Kidney capillary endothelial cell (primary cell): Measurements from ENCODE around the gene RAMACL.

ENCODE experiments used
- DNase-seq: peaks from one replicate; pipeline ENCODE4 v3.0.0-alpha.2; 2018; ENCODE audit warnings: low spot score

The RAMACL gene

DNA sequence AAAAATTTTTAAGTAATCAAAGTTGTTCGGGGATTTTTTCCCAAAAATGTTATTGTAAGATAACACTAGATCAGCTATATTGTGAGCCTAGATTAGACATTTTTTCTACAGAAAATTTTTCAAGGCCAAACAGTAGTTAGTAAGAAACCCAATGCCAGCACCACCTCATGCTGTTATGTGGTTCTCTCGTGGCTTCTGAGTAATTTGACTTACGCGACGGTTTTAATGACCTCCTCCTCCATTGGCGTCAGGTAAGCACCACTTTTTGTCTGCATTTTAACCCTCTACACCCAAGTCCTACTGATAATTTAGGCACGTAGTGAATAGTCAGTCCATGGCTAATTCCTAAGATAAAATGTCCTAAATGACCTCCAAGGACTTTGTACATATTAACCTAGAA lies 30.9 kb upstream of the RAMACL start:
- DNase-seq: no peak

DNA sequence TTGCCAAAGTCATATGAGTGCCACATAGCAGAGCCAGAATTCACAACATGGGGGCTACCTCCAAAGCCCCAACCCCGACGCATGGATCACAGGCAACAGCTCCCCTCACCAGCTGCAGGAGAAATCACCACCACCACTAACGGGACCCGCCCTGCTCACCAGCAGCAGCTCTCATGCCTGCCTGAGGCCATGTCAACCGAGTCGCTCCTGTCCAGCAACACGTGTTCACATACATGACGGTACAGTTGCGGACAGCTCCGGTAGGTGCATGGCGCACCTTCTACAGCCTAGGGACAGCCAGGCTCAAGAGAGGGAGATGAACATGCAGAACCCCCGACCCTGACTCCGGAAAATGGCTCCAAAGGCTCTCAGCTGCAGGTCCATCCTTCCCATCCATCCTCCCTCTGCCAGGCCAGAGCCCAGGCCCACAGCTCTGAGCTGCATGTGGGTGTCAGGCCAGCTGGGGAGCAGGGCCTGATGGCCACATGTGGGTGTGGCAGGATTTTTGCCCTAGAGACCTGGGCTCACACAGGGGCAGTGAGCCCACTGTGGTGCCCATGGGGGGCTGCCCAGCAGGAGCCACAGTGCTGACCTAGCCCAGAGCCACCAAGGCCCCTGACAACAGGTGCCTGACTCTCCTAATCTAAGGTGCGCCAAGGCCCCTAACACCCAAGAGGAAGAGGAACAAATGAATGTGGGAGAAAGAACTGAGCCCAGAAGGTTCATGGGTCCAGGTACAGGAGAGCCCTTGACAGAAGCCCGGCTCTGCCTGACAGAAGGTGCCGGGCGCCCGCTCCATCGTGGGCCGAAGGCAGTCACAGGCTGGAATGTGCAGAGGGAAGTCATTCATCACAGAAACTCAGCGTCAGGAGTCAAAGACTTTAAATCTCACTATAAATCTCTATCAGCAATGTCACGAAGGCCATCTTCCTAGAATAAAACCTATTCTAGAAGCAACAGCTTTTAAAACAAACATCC lies 30.1 kb upstream of the RAMACL start:
- no peak for DNase-seq

DNA sequence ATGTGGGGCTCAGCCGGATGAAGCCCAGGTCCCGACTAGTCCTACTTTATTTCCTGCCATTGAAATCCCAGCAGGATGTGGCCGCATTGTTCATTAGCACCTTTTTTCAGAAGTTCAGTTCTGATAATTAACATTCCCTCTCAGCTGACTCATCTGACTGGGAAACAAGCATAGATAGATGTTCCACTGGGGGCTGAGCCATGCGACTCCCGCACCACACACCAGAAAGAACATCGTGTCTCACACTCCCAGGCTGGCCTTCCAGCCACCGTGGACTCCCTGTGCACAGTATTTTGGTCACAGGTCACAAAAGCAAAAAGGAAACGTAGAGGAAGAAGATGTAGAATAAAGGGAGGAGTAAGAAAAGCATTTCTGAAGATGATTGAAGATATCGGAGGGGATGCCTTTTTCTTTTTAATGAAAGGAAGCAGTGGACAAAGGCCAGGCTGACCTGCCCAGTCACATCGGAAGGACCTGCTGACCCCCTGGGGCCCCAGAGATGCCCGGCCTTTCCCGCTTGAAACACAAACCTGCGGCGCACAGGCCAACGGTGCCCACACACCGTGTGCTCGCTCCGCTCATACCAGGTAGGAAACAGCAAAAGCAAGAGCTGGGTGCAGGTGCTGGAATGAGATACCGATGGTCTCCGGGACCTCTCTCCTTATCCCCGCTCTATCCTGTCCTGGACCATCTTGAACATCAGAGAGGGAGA lies 28.7 kb upstream of the RAMACL start:
- DNase-seq: peak; percentile 75

DNA sequence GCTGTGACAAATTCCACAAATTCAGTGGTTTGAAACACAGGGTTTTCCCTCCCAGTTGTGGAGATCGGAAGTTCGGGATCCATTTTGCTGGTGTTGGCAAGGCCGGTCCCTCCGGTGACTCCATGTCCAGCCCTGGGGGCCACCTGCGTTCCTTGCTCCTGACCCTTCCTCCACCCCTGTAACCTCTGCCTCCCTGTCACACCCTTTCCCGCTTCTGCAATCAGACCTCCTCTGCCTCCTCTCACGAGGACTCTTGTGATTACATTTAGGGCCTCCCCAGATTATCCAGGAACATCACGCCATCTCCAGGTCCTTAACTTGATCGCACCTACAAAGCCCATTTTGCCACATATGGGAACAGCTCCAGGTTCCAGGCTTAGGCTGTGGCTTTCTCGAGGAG lies 28.1 kb upstream of the RAMACL start:
- no peak for DNase-seq

DNA sequence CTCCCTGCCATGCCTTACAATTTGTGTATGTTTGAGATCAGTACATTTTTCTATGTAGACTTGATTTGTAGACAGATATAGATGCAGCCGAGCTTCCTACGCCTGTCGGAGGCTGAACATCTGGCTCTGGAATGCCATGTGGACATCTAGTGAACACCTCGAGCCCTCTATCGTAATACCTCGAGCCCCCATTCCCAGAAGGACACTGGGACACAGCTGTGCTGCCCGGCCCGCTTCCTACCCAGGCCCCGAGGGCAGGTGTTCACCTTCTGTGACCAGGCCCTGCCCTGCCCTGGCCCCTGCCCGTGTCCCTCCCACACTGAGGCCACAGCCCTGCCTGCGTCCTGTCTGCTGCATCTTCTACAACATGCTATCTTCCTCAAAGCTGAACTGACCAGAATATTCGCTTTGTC lies 27.7 kb upstream of the RAMACL start:
- DNase-seq: no peak

DNA sequence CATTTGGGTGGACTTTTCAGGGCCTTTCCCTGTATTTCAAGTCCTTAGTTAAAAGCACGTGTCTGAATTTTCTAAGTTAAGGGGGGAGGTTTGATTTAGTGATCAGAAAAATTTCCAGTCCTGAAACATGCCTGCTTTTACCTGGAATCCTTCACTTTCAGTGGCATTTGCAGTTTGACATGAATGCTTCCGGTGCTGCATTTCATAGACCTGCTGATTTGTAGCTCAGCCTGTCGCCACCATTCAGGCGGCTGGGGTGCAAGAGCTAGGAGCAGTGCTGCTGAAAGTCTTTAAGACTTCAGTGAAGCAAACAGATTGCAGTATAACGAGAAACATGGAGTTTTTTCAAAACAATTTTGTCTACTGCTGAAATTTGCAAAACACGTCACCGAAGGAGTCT lies 26.5 kb upstream of the RAMACL start:
- no peak for DNase-seq

DNA sequence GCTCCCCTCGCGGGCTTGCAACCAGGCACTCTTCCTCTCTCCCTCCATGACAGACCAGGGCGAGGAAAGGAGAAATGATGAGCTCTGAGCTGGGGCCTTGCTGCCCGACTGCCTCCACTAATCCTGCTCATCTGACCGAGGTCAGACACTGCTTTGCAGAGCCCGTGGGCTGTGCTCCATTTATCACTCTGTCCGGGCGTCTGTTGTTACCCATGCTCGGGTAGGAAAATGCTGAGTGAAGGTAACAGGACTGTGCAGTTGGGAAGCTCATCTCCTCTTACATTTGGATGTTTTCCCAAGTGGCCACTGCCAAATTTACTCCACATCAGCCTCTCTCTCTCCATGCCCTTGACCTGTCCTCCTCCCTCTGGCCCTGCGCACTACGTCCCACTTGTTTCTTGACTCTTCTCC lies 26.0 kb upstream of the RAMACL start:
- no peak for DNase-seq

DNA sequence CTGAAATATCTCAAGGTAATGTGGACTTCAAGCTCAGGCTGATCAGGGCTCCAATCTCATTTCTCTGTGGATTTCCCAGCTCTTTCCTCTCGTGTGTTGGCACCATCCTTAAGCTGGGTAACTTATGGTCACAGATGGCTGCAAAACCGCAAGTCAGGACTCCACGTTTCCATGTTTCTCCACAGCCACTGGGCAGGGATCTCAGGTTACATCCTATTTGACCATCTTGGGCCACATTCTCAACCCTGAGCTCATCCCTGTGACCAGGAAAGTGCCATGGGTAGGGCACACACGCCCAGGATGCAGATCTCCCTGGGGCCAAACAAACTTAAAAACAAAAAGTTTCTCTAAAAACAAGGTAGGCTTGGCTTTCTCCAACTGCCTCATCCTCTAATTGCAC lies 25.2 kb upstream of the RAMACL start:
- no peak for DNase-seq

DNA sequence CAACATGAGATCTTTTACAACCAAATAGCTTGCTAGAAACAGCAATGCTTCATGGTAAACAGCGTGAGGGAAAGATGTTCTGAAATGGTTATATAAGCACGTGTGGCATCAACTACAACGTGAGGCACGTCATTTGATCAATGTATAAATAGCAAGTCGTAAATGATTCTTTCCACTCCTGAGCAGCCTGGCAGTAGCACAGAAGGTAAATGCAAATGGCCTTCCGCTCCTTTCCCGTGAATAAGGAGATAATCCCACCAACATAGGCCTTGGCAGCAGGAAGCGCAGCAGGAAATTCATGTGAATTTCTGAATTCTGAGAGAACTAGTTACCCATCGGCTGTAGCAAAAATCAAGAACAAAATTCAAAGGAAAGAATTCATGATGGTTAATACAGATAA lies 23.6 kb upstream of the RAMACL start:
- DNase-seq: no peak

DNA sequence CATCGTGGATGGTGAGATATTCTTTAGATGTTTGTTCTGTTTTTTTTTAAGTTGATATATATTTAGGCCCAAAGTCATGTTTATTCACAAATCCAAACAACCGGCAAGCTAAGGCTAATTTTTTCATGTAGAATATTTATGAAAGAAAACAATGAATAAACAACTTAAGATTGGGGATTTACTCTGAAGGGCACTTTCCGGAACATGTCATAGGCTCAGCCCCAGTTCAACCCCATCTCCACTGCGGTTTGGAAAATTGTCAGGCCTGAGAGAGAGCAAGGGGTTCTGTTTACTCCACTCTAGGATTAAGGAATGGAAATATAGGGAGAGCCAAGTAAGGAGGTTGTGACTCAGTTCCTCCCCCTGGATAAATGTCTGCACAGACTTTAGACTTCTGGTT lies 22.3 kb upstream of the RAMACL start:
- no peak for DNase-seq

DNA sequence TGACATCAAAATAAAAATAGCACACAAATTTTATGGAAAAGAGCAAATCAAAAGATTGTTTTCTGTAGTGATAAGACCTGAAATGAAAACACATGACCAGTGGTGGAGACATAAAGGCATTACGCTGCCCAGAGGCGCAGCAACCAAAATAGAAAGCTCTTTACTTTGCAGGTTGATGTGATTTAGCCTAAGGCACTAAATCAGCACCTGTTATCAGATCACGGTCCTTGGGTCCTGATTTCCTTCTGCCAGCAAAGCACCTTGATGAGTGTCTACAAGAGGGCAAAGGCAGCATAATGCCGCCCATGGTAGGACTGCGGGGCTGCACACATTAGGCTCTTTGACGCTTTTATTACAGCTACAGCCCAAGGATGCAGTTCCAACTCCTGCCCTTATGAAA lies 19.3 kb upstream of the RAMACL start:
- DNase-seq: no peak

DNA sequence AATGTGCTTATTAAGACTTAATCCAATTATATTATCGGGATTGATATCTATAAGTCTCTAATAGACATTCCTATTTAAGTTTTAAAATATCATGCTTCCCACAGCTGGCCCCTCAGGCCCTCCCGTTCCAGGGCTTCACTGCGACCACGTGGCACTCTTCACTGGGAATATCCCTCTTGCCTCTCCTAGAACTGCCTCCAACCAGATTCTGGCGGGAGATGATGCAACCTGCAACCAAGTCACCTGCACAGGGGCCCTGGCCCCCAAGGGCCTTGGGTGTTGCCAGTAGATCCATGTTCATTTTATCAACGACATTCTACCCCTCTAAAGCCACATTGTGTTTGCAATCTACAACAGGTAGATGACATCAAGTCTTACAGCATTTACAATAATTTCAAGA lies 18.4 kb upstream of the RAMACL start:
- no peak for DNase-seq

DNA sequence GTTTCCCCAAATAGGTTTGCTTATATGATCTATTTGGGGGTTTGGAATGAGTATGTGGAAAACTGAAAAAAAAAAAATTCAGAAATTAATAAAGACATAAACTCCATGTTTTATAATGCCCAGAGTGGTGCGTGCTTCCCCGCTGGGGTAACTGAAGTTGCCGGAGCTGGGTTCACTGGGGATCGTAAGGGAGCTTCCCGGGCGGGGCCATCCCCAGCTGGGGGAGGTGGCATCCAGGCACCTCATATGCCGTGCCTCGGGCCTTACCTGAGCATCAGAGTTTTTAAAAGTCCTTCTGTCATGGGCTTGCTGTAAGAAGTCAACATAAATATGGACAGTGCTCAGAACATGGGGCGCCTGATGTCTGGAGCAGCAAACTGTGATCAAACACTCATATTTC lies 17.9 kb upstream of the RAMACL start:
- DNase-seq: no peak

DNA sequence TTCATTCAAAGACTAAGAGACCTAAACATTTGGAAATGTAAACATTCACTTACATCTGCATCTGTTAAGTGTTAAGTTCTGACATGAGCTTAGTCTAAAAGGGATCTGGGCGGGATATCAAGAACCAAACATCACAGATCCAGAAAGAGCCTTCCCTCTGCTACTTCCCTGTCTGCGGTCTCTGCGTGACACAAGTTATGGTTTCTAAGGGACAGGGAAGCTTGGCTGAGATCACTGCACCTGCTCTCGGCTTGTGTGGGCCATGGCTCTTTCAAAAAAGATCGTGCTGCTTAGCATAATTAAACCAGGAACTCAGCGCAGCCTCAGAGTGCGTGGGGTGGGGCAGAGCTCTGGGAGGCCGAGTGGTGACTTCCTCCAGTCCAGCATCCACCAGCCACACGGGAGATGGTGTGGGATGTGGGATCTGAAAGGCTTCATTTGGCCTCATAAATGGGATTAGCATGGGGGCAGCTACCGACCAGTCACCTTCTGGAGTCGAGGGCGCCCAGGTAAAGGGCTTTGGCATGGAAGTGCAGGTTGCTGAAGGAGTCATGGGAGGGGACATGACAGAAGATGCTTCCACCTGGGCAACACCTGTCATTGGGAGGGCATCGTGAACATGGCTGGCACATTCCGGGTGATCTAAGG lies 16.7 kb upstream of the RAMACL start:
- no peak for DNase-seq

DNA sequence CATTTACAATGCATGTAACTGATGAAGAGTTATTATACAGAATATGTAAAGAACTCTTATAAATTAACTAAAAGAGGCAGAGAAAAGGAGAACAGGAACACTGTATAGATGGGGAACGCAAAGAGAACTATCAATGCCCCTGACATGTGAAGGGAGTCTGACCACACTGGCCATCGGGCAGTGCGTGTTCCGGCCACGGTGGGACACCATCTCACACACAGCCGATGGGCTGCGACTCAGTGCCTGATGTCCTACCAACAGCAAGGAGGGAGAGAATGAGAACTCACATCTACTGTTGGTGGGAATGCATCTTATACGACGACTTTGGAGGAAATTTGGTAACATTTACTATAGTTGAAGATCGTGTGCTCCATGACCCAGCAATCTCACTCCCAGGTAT lies 15.5 kb upstream of the RAMACL start:
- no peak for DNase-seq

DNA sequence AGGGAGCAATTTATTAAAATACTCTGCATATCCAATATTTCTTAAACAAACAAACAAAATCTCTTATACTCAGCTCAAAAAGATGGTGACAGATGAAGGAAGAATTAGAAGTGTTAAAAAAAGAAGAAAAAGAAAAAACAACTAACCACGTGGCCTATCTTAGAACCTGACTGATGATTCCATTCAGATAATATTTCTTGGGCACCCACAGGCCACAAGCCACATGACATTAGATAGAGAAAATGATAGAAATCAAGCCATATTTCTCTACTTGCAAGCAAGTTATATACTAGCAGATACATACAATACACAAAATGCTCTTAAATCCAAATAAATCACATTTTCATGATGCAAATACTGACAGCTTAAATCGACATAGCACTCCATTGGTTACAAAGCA lies 14.5 kb upstream of the RAMACL start:
- DNase-seq: no peak

DNA sequence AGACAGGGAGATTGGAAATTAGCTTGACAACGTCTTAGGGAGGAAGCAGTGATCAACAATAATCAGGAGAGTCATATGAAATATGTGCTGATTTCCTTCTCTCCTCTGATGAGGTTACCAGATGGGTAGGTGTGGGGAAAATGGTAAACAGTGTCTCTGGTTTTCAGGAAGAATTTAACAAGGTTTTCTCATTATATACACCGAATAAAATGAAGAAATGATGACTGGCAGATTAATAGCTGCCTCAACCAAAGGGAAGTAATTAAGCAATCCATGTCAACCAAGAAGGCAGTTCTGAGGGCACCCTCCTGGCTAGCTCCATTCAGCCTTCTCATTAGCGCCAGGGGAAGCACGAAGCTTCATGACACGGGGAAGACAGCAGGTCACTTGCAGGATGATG lies 12.7 kb upstream of the RAMACL start:
- DNase-seq: no peak

DNA sequence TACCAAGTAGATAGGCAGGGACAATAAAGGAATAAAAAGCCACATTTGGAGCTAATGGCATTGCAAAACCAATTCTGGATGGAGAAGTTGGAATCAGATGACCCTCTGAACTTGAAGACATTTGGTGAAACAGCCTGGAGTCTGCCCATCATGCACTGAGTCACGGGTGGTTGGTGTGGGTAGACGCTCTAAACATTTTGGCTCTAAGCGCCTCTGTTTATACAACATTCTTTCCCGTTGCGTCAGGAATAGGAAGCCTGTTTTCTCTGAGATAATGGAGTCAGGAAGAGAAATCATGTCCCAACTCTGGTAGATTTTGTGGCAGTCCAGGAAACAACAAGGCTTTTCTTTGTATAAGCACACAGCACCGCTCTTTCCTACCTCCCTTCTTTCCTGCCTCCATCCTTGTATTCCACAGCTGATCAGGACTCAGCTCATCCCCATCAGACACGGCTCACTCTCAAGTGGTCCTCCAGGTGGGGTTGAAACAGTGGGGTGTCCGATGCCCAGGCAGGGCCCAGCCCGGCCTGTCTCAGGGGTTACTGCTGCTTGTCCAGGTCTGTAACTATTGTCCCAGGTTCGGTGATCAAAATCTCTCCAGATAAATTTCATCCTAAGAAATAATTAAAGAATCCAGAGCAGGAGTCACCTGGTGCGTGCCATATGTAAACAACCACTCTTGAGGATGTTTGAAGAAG lies 12.1 kb upstream of the RAMACL start:
- peak; percentile 90 for DNase-seq

DNA sequence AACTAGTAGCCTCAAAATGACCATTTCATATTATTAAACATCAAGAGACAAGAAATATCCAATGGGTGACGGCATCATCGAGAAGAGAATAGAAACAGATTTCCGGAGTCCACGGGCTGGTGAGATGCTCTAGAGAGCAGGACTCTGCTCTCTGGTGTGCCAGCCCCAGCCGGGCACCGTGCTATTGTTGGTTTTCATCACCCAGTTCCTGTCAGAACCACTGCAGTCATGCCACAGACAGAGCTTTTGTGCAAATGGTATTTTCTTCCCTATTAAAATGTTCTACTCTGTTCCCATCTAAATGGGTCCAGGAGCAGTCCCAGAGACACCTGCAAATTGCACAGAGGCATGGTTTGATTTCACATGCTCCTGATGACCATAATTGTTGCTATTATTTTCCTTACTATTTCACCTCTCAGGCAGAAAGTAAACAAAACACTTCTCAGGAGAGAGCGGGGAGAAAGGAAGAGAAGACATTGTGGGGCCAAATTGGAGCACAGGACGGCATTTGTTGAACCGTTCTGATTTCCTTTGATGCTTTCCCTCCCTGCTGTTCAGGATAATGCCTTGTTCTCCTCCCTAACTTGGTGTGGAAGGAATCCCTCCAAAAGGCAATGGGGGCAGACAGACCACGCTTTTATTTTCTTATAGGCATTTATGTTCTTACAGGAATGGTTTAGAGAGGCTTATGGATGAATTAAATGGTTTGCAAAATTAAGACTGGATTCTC lies 11.4 kb upstream of the RAMACL start:
- no peak for DNase-seq

DNA sequence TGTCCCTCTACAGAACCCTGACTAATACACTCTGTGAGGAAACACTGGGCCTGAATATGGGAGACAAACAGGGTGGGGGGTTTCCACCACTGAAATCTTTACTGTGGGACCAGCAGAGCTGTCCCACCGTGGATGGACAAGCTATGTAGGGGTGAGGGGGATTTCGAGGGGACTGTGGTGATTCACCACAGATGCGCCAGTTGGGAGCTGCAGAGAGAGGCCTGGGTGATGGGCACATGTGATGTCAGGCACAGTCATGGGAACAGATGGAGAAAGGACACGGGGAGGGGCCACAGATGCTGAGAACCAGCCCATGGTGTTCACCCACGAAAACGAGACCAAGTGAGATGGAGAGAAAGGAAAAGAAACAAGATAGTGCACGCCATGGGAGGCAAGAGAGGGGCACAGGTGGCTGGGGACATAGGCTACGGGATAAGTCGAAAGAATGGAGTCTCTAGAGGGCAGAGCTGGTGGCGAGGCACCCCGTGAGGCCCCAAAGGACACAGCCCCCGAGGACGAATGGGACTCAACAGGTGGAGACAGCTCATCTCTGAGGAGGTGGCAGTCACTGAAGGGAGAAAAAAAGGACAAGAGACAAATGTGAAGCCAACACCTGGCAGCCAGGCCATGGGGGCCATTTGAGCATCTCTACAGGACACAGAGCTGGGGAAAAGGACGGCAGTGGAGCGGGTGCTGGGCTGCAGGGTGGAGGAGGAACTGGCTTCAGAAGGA lies 10.5 kb upstream of the RAMACL start:
- DNase-seq: no peak

DNA sequence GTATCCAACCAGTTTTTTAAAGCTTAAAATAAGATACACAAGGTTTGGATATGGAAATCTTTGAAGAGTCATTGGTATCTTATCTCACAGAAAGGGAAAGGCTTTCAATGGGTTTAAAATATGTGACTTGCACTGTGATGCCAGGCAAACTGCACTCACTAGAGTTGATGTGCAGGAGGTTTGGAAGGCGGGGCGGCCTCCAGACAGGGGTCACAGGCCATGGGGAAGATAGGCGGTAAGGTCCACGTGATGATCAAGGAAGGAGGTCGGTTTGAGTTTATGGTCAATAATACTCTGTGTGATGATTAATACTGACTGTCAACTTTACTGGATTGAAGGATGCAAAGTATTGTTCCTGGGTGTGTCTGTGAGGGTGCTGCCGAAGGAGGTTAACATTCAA lies 9.5 kb upstream of the RAMACL start:
- no peak for DNase-seq
